Smooth muscle cell (in vitro differentiated cells): ENCODE measurements around the gene ZCRB1. TPM values are rescaled to one million over a fixed set of nuclear protein-coding genes. Genes with fewer than 3 reads are reported as not detected.
"Not testable (repeated sequence)": the region's sequence is repeated elsewhere in the genome, so short reads cannot be mapped to it uniquely, and the experiment has no call there.

Experiments
- DNase-seq: peaks from one replicate; lab custom pipeline; 2025; ENCODE audit not compliant: unreplicated experiment; lab: John Stamatoyannopoulos, UW
- H2AFZ ChIP-seq: fragments of 200-600 bp; sonication (generic); 2 replicates; pipeline ENCODE4 v1.6.0; 2016; ENCODE audit warnings: antibody characterized with exemption, low read depth, mild to moderate bottlenecking
- H3F3A ChIP-seq: fragments of 200-600 bp; sonication (generic); 2 replicates; pipeline ENCODE4 v1.6.0; 2017; ENCODE audit warnings: antibody characterized with exemption, low read depth
- H3K27ac ChIP-seq: fragments of 200-600 bp; sonication (generic); 2 replicates; pipeline ENCODE4 v1.5.1; 2016; ENCODE audit warnings: low read depth, mild to moderate bottlenecking
- H3K27me3 ChIP-seq: fragments of 200-600 bp; sonication (generic); 2 replicates; pipeline ENCODE4 v1.6.1; 2016; ENCODE audit warnings: low read depth, mild to moderate bottlenecking
- H3K36me3 ChIP-seq: fragments of 200-600 bp; sonication (generic); 2 replicates; pipeline ENCODE4 v1.5.1; 2016; ENCODE audit warnings: low read depth
- H3K4me1 ChIP-seq: fragments of 200-600 bp; sonication (generic); 2 replicates; pipeline ENCODE4 v1.5.1; 2016; ENCODE audit warnings: low read depth
- H3K4me2 ChIP-seq: fragments of 200-600 bp; sonication (generic); 2 replicates; pipeline ENCODE4 v1.6.0; 2016; ENCODE audit warnings: mild to moderate bottlenecking
- H3K4me3 ChIP-seq: fragments of 200-600 bp; sonication (generic); 2 replicates; pipeline ENCODE4 v1.5.1; 2016; ENCODE audit warnings: mild to moderate bottlenecking
- H3K79me2 ChIP-seq: fragments of 200-600 bp; sonication (generic); 2 replicates; pipeline ENCODE4 v1.6.0; 2016; ENCODE audit warnings: low read depth, mild to moderate bottlenecking
- H3K9ac ChIP-seq: fragments of 200-600 bp; sonication (generic); 2 replicates; pipeline ENCODE4 v1.6.0; 2016; ENCODE audit warnings: low read depth
- H3K9me3 ChIP-seq: fragments of 200-600 bp; sonication (generic); replicated peaks from 2 replicates; pipeline ENCODE4 v1.5.1; 2016; ENCODE audit warnings: low read depth
- H4K20me1 ChIP-seq: fragments of 200-600 bp; sonication (generic); 2 replicates; pipeline ENCODE4 v1.6.0; 2016; ENCODE audit warnings: low read depth
- CTCF ChIP-seq: fragments of 200-600 bp; sonication (generic); IDR thresholded peaks from 2 replicates; pipeline ENCODE4 v1.5.1; 2017; ENCODE audit warnings: borderline replicate concordance, mild to moderate bottlenecking, antibody characterized with exemption; ENCODE audit not compliant: insufficient read depth, poor library complexity, severe bottlenecking
- WGBS: methylation state at CpG from one replicate; pipeline ENCODE4 v1.1.7; 2016; ENCODE audit warnings: low lambda C conversion rate; 5-methylcytosine and 5-hydroxymethylcytosine counted together
- polyA plus RNA-seq: library from polyadenylated mRNA; unstranded; fragments of >200 nt; fragmentation: Nextera tagmentation; extraction: Ambion mirVana; gene quantifications from 2 replicates; pipeline ENCODE4 v1.2.1, GENCODE V29; 2016
- total RNA-seq: library from RNA; depleted of rRNA; stranded (reverse); fragments of >200 nt; gene quantifications from 2 replicates; pipeline ENCODE4 v1.2.3, GENCODE V29; 2014

ZCRB1 gene
- total and polyA plus RNA-seq, 2 experiments from 2014 or later, result 49.9 to 148 TPM

- no peaks in the 10 kb centered on the region for H3K27me3 ChIP-seq
- H3K4me1 ChIP-seq, result no peaks in the 10 kb centered on the region
- no peak for TF ChIP-seq CTCF
- H3K79me2 ChIP-seq, result peaks cover 87% of the 10 kb centered on the region
- no peaks in the 10 kb centered on the region for H3F3A ChIP-seq
- H3K36me3 ChIP-seq, result peaks cover 9% of the 10 kb centered on the region
- no peak overlapping the region for H2AFZ ChIP-seq
- H3K4me3 ChIP-seq, result no peak overlapping the region
- no peak overlapping the region for H3K27ac ChIP-seq
- no peaks in the 10 kb centered on the region for H3K9me3 ChIP-seq
- peaks cover 90% of the 10 kb centered on the region for H4K20me1 ChIP-seq
- 97% methylated on average over 2 of the region's 2 CpGs for WGBS
- DNase-seq, result no peak
- H3K4me2 ChIP-seq, result no peak overlapping the region
- H3K9ac ChIP-seq, result no peak overlapping the region
Measured at GRCh38 chr12:42338280-42338679, 12.4 kb upstream of the ZCRB1 start.

DNA sequence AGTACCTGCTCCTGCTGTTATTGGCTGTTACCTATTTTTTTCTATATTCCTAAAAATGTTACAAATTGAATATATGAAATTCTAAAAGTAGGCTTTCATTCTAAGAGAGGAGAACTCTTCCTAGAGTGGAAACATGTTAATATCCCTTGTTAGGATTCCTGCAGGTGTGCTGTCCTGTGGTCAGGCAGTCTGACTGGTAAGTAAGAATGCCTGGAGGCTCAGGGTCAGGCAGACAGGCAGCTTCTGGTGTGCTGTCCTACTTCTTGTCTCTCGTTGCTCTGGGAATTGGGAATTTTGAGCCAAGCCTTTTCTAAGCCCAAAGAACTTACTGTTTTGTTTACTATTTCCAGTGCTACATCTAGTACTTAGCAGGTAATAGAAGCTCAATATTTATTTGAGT is 10.4 kb upstream of the ZCRB1 start:
- no peak for TF ChIP-seq CTCF

GRCh38 chr12:42332301-42333285 is 6.7 kb upstream of the ZCRB1 start:
- WGBS, result 74% methylated on average over 4 of the region's 4 CpGs
- Histone ChIP-seq H3K9ac (no peak overlapping the region), H3K27ac (no peak overlapping the region), H3K4me1 (peaks cover under 1% of the 10 kb centered on the region), H3K79me2 (peaks cover 97% of the 10 kb centered on the region), H3K9me3 (no peaks in the 10 kb centered on the region), H3K27me3 (no peaks in the 10 kb centered on the region), H3K36me3 (peaks cover 9% of the 10 kb centered on the region), H4K20me1 (peaks cover 94% of the 10 kb centered on the region), H3K4me3 (no peak overlapping the region), H3F3A (no peaks in the 10 kb centered on the region), H3K4me2 (no peak overlapping the region), H2AFZ (no peak overlapping the region)
- TF ChIP-seq CTCF, result peak; percentile 59
- no peak for DNase-seq

More for the DNA sequence above, 10.4 kb upstream of the ZCRB1 start:
- no peak for DNase-seq
- Histone ChIP-seq H3K4me3 (no peak overlapping the region), H3K4me1 (no peaks in the 10 kb centered on the region), H3K27me3 (no peaks in the 10 kb centered on the region), H3K79me2 (peaks cover 93% of the 10 kb centered on the region), H3K9me3 (no peaks in the 10 kb centered on the region), H3F3A (no peaks in the 10 kb centered on the region), H2AFZ (no peak overlapping the region), H3K4me2 (no peak overlapping the region), H3K9ac (no peak overlapping the region), H4K20me1 (peaks cover 94% of the 10 kb centered on the region), H3K27ac (no peak overlapping the region), H3K36me3 (peaks cover 9% of the 10 kb centered on the region)
- WGBS, result 62% methylated on average over 1 of the region's 1 CpG

GRCh38 chr12:42330097-42330496 is 4.2 kb upstream of the ZCRB1 start:
- H3K9me3 ChIP-seq, H2AFZ ChIP-seq, H3K4me1 ChIP-seq, H3K4me2 ChIP-seq, H3K4me3 ChIP-seq, H3K36me3 ChIP-seq, DNase-seq, H3F3A ChIP-seq, H3K27ac ChIP-seq, H3K27me3 ChIP-seq, H3K9ac ChIP-seq: not testable (repeated sequence)
- 96% methylated on average over 11 of the region's 11 CpGs for WGBS
- Histone ChIP-seq H3K79me2 (peaks cover 89% of the 10 kb centered on the region), H4K20me1 (peaks cover 80% of the 10 kb centered on the region)
